Stimulated activated CD4-positive, alpha-beta T cell treated with anti-CD3 and anti-CD28 coated beads, Interleukin-4, amount 100 ng/mL, for 48 hours (primary cell): ENCODE data around the gene SLC22A17.

ENCODE experiments used
- DNase-seq, 2 donors: peaks; one replicate each; pipeline ENCODE4 v3.0.0-alpha.2; 2020; ENCODE audit warnings: low read depth in 2 of 2

The SLC22A17 gene

GRCh38 chr14:23381871-23382270 lies 29.2 kb upstream of the SLC22A17 start:
- DNase-seq = no peak

- no peak for DNase-seq
Measured at GRCh38 chr14:23380976-23381375, 28.3 kb upstream of the SLC22A17 start.

- no peak for DNase-seq
Measured at GRCh38 chr14:23380197-23380914, 27.7 kb upstream of the SLC22A17 start.

- peak; percentile 52 to 55 for DNase-seq
Measured at GRCh38 chr14:23379366-23380196, 26.9 kb upstream of the SLC22A17 start.

GRCh38 chr14:23378612-23379220 lies 26.0 kb upstream of the SLC22A17 start:
- no peak for DNase-seq

GRCh38 chr14:23377573-23378563 lies 25.2 kb upstream of the SLC22A17 start:
- no peak for DNase-seq

GRCh38 chr14:23377198-23377550 lies 24.5 kb upstream of the SLC22A17 start:
- no peak for DNase-seq

GRCh38 chr14:23376482-23377197 lies 24.0 kb upstream of the SLC22A17 start, which contains the start of gene CMTM5:
Gene CMTM5, plus strand, starts transcription at chr14:23377046. Its CDS starts 206 bp downstream, at chr14:23377252.
- no peak for DNase-seq

- DNase-seq = no peak
Measured at GRCh38 chr14:23375527-23376251, 23.0 kb upstream of the SLC22A17 start.

- no peak for DNase-seq
Measured at GRCh38 chr14:23373041-23373440, 20.4 kb upstream of the SLC22A17 start.

- DNase-seq = no peak
Measured at GRCh38 chr14:23372509-23372908, 19.8 kb upstream of the SLC22A17 start, which contains the start of gene IL25. Gene IL25, plus strand, starts transcription at chr14:23372809.

- DNase-seq = no peak
Measured at GRCh38 chr14:23371865-23372264, 19.2 kb upstream of the SLC22A17 start.

- DNase-seq = no peak
Measured at GRCh38 chr14:23370221-23370620, 17.5 kb upstream of the SLC22A17 start.

- no peak for DNase-seq
Measured at GRCh38 chr14:23366426-23366921, 13.8 kb upstream of the SLC22A17 start.

GRCh38 chr14:23365732-23366425 lies 13.2 kb upstream of the SLC22A17 start:
- no peak for DNase-seq

- DNase-seq = no peak
Measured at GRCh38 chr14:23365036-23365731, 12.5 kb upstream of the SLC22A17 start, which contains the start of gene EFS. Gene EFS, minus strand, starts transcription at chr14:23365172. Its CDS starts 147 bp downstream, at chr14:23365025.

- no peak for DNase-seq
Measured at GRCh38 chr14:23364164-23365035, 11.7 kb upstream of the SLC22A17 start.
